Measurements from ENCODE around the gene ORC2.

Gene ORC2

GRCh38 chr2:200877443-200877842 is 86.0 kb downstream of the ORC2 start:
- H3K4me1 ChIP-seq (ENCODE audit: low read depth, poor library complexity, severe bottlenecking): no peaks in the 10 kb centered on the region
- TF ChIP-seq CTCF (conservative IDR thresholded peaks at IDR 0.05; ENCODE audit: low read depth, low read length): no peak
- H2AFZ ChIP-seq (ENCODE audit: low read depth): no peak overlapping the region
- H3K4me2 ChIP-seq: no peak overlapping the region
- no peaks in the 10 kb centered on the region for H3K27me3 ChIP-seq (ENCODE audit: insufficient read depth, low read depth)
- H3K36me3 ChIP-seq (ENCODE audit: insufficient read depth): no peaks in the 10 kb centered on the region
- H3K27ac ChIP-seq: no peak overlapping the region
- H3K9ac ChIP-seq: no peak overlapping the region
- H3K4me3 ChIP-seq (IDR thresholded peaks at IDR 0.05; ENCODE audit: insufficient read depth, low read depth, low read length): no peak overlapping the region
- H3K79me2 ChIP-seq (ENCODE audit: insufficient read depth, low read depth): no peaks in the 10 kb centered on the region
- H4K20me1 ChIP-seq (ENCODE audit: insufficient read depth): no peaks in the 10 kb centered on the region

DNA sequence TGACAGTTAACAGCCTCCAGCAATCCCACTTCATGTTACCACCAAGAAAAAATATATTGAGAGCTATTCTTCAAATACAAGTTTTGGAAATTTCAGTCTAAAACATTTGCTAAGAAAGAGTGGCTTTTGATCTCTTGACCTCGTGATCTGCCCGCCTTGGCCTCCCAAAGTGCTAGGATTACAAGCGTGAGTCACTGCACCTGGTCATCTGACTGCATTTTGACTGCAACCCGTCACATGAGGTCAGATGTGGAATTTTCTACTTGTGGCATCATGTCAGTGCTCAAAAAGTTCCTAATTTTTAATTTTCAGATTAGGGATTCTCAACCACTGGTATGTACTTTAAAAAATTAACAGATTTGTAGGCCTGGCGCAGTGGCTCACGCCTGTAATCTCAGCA is 89.9 kb downstream of the ORC2 start:
- no peaks in the 10 kb centered on the region for H3K79me2 ChIP-seq (ENCODE audit: insufficient read depth, low read depth)
- TF ChIP-seq CTCF (conservative IDR thresholded peaks at IDR 0.05; ENCODE audit: low read depth, low read length): no peak
- no peak overlapping the region for H3K9ac ChIP-seq
- H3K4me1 ChIP-seq (ENCODE audit: low read depth, poor library complexity, severe bottlenecking): peaks cover 24% of the 10 kb centered on the region
- H2AFZ ChIP-seq (ENCODE audit: low read depth): no peak overlapping the region
- no peaks in the 10 kb centered on the region for H3K27me3 ChIP-seq (ENCODE audit: insufficient read depth, low read depth)
- no peak overlapping the region for H3K4me3 ChIP-seq (IDR thresholded peaks at IDR 0.05; ENCODE audit: insufficient read depth, low read depth, low read length)
- no peaks in the 10 kb centered on the region for H4K20me1 ChIP-seq (ENCODE audit: insufficient read depth)
- H3K27ac ChIP-seq: no peak overlapping the region
- H3K36me3 ChIP-seq (ENCODE audit: insufficient read depth): no peaks in the 10 kb centered on the region
- no peak overlapping the region for H3K4me2 ChIP-seq

DNA sequence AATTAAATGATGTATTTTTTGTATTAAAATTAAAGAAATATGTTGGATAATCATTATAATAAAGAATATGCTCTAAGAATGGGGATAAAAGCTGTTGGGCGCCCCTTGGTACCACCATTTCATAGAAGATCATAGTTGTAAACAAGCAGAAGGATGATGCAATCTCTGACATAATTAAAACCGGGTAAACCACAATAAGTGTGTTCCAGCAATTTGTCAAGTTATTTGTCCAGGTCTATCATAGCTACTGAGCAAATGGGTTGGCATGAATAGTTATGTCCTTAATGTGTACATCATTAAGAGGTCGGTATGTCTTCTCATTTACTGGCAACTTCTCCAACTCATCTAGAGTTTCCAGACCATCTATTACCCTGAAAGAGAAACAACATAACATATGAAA is 92.3 kb downstream of the ORC2 start:
- H3K9ac ChIP-seq: no peak overlapping the region
- H3K36me3 ChIP-seq (ENCODE audit: insufficient read depth): no peaks in the 10 kb centered on the region
- H3K4me1 ChIP-seq (ENCODE audit: low read depth, poor library complexity, severe bottlenecking): peaks cover 24% of the 10 kb centered on the region
- H2AFZ ChIP-seq (ENCODE audit: low read depth): no peak overlapping the region
- H3K27ac ChIP-seq: no peak overlapping the region
- no peak for TF ChIP-seq CTCF (conservative IDR thresholded peaks at IDR 0.05; ENCODE audit: low read depth, low read length)
- H3K79me2 ChIP-seq (ENCODE audit: insufficient read depth, low read depth): no peaks in the 10 kb centered on the region
- no peaks in the 10 kb centered on the region for H4K20me1 ChIP-seq (ENCODE audit: insufficient read depth)
- no peak overlapping the region for H3K4me2 ChIP-seq
- no peaks in the 10 kb centered on the region for H3K27me3 ChIP-seq (ENCODE audit: insufficient read depth, low read depth)
- no peak overlapping the region for H3K4me3 ChIP-seq (IDR thresholded peaks at IDR 0.05; ENCODE audit: insufficient read depth, low read depth, low read length)

GRCh38 chr2:200869014-200869413 is 94.4 kb downstream of the ORC2 start:
- Histone ChIP-seq H3K36me3 (ENCODE audit: insufficient read depth) (no peaks in the 10 kb centered on the region), H2AFZ (ENCODE audit: low read depth) (no peak overlapping the region), H3K4me1 (ENCODE audit: low read depth, poor library complexity, severe bottlenecking) (peaks cover 31% of the 10 kb centered on the region), H3K9ac (no peak overlapping the region), H3K4me2 (no peak overlapping the region), H4K20me1 (ENCODE audit: insufficient read depth) (no peaks in the 10 kb centered on the region), H3K79me2 (ENCODE audit: insufficient read depth, low read depth) (peaks cover 4% of the 10 kb centered on the region), H3K27ac (no peak overlapping the region), H3K4me3 (IDR thresholded peaks at IDR 0.05; ENCODE audit: insufficient read depth, low read depth, low read length) (no peak overlapping the region), H3K27me3 (ENCODE audit: insufficient read depth, low read depth) (no peaks in the 10 kb centered on the region)
- TF ChIP-seq CTCF (conservative IDR thresholded peaks at IDR 0.05; ENCODE audit: low read depth, low read length): no peak
